Measurements from ENCODE around the gene CISTR. TPM values are rescaled to one million over a fixed set of nuclear protein-coding genes. Genes with fewer than 3 reads are reported as not detected.

The CISTR gene
- total RNA-seq, 4 donors from 2014 or later: not detected

DNA sequence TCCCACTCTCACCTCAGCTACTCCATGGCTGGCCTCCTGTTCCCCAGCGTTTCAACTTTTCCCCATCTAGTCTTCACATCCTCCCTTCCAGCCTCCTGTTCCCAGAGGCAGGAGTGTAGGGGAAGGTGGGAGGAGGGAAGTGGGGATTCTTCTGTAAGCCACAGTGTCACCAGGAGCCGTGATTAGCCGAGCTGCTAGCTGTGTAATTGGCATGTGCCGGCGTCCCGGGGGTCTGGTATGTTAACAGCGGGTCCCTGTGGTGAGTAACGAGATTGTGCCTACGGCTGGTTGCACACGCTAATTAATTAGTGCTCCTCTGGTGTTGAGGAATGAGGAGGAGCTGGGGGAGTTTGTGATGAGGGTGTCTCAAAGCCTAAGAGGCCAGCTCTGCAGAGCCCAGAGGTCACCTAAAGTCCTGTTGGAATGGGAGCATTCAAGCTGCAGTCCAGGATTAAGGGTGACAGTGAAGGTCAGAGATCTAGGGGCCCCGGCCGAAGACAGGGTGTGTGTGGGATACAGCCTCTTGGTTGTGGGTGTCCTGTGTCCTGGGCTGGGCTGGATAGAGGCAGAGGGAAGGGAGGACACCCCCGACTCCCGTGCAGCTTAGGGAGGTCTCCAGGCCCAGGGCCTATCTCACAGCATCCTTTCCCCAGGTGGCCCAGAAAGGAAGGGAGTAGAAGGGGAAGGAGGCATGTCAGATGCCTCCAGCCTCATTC, 14.5 kb downstream of the CISTR start:
- intact Hi-C loops (cut with DNase I; ENCODE audit: low total_unique reads): no loop called here
- no peaks in the 10 kb centered on the region for H3K36me3 ChIP-seq
- peaks cover 18 to 32% (median 27%) of the 10 kb centered on the region in 3 donors for H3K27me3 ChIP-seq
- no peak for DNase-seq
- TF ChIP-seq CTCF (IDR thresholded peaks at IDR 0.05 in 4 of 5, conservative IDR thresholded peaks at IDR 0.05 in 1 of 5): no peak
- TF ChIP-seq POLR2A (IDR thresholded peaks at IDR 0.05): no peak
- H3K9me3 ChIP-seq: no peaks in the 10 kb centered on the region
- no peak overlapping the region for H3K4me3 ChIP-seq
- no peak overlapping the region for H3K27ac ChIP-seq
- no peak for ATAC-seq
- in situ Hi-C loops (cut with MboI; ENCODE audit: low sequenced_read_pairs in 4 of 4): no loop called here
- peaks cover 4 to 11% of the 10 kb centered on the region in 2 donors for H3K4me1 ChIP-seq

GRCh38 chr12:53736592-53736991, 15.2 kb downstream of the CISTR start:
- DNase-seq: no peak
- no peak overlapping the region for H3K27ac ChIP-seq
- ATAC-seq: no peak
- in situ Hi-C loops (cut with MboI; ENCODE audit: low sequenced_read_pairs in 4 of 4): no loop called here
- peaks cover 18 to 27% (median 27%) of the 10 kb centered on the region in 3 donors for H3K27me3 ChIP-seq
- peaks cover 4 to 11% of the 10 kb centered on the region in 2 donors for H3K4me1 ChIP-seq
- H3K36me3 ChIP-seq: no peaks in the 10 kb centered on the region
- no peaks in the 10 kb centered on the region for H3K9me3 ChIP-seq
- TF ChIP-seq POLR2A (IDR thresholded peaks at IDR 0.05) (no peak), CTCF (IDR thresholded peaks at IDR 0.05 in 4 of 5, conservative IDR thresholded peaks at IDR 0.05 in 1 of 5) (no peak)
- intact Hi-C loops (cut with DNase I; ENCODE audit: low total_unique reads): no loop called here
- H3K4me3 ChIP-seq: no peak overlapping the region

- no peak for TF ChIP-seq POLR2A (IDR thresholded peaks at IDR 0.05)
- TF ChIP-seq CTCF (IDR thresholded peaks at IDR 0.05 in 4 of 5, conservative IDR thresholded peaks at IDR 0.05 in 1 of 5): no peak
- H3K36me3 ChIP-seq: no peaks in the 10 kb centered on the region
- H3K9me3 ChIP-seq: no peaks in the 10 kb centered on the region
- DNase-seq (peak; percentile 23 to 64), ATAC-seq (peak; percentile 26 to 85)
- peak overlapping the region in 2 of 4 donors; percentile 2 to 38 for H3K27ac ChIP-seq
- peaks cover 14 to 23% (median 18%) of the 10 kb centered on the region in 3 donors for H3K27me3 ChIP-seq
- intact Hi-C loops (cut with DNase I; ENCODE audit: low total_unique reads) (no loop called here), in situ Hi-C loops (cut with MboI; ENCODE audit: low sequenced_read_pairs in 4 of 4) (no loop called here)
- H3K4me3 ChIP-seq: no peak overlapping the region
- H3K4me1 ChIP-seq: peaks cover 4 to 11% of the 10 kb centered on the region in 2 donors
Measured at GRCh38 chr12:53735556-53735955, 16.2 kb downstream of the CISTR start.

- in situ Hi-C loops (cut with MboI; ENCODE audit: low sequenced_read_pairs in 4 of 4) (no loop called here), intact Hi-C loops (cut with DNase I; ENCODE audit: low total_unique reads) (no loop called here)
- Histone ChIP-seq H3K4me1 (peaks cover 4% of the 10 kb centered on the region in 2 donors), H3K27me3 (peaks cover 2 to 12% (median 11%) of the 10 kb centered on the region in 3 donors), H3K36me3 (no peaks in the 10 kb centered on the region), H3K27ac (no peak overlapping the region), H3K9me3 (no peaks in the 10 kb centered on the region), H3K4me3 (no peak overlapping the region)
- no peak for ATAC-seq
- TF ChIP-seq CTCF (IDR thresholded peaks at IDR 0.05 in 4 of 5, conservative IDR thresholded peaks at IDR 0.05 in 1 of 5) (no peak), POLR2A (IDR thresholded peaks at IDR 0.05) (no peak)
- no peak for DNase-seq
Measured at GRCh38 chr12:53734425-53734824, 17.4 kb downstream of the CISTR start.
